DOHH2 (cell line): ENCODE results near the gene E2F2.

Source experiments
- H3F3A ChIP-seq: fragments of 200-600 bp; sonication (generic), shearing (Covaris generic); 2 replicates; pipeline ENCODE4 v1.6.0; 2016; ENCODE audit warnings: antibody characterized with exemption, mild to moderate bottlenecking; ENCODE audit not compliant: control insufficient read depth, insufficient read depth
- H3K27ac ChIP-seq: fragments of 200-600 bp; sonication (generic); 2 replicates; pipeline ENCODE4 v1.5.1; 2014; ENCODE audit warnings: low read depth, mild to moderate bottlenecking, low read length, moderate library complexity
- H3K27me3 ChIP-seq: fragments of 200-600 bp; sonication (generic); 2 replicates; pipeline ENCODE4 v1.6.1; 2014; ENCODE audit warnings: mild to moderate bottlenecking, low read length, mixed read lengths; ENCODE audit not compliant: control insufficient read depth
- H3K36me3 ChIP-seq: fragments of 200-600 bp; sonication (generic); 2 replicates; pipeline ENCODE4 v1.6.1; 2014; ENCODE audit warnings: mild to moderate bottlenecking, low read length, moderate library complexity, mixed read lengths; ENCODE audit not compliant: control insufficient read depth
- H3K4me1 ChIP-seq: fragments of 200-600 bp; sonication (generic); 2 replicates; pipeline ENCODE4 v1.6.1; 2014; ENCODE audit warnings: mild to moderate bottlenecking, low read length, mixed read lengths; ENCODE audit not compliant: control insufficient read depth
- H3K4me2 ChIP-seq: fragments of 200-600 bp; sonication (generic); 2 replicates; pipeline ENCODE4 v1.6.0; 2014; ENCODE audit warnings: mild to moderate bottlenecking, low read length, moderate library complexity
- H3K4me3 ChIP-seq: fragments of 200-600 bp; sonication (generic); 2 replicates; pipeline ENCODE4 v1.5.1; 2014; ENCODE audit warnings: mild to moderate bottlenecking, low read length, mixed read lengths
- H3K79me2 ChIP-seq: fragments of 200-600 bp; sonication (generic); 2 replicates; pipeline ENCODE4 v1.6.1; 2014; ENCODE audit warnings: mild to moderate bottlenecking, low read length, mixed read lengths; ENCODE audit not compliant: control insufficient read depth
- H3K9me2 ChIP-seq: fragments of 200-600 bp; sonication (generic); replicated peaks from 2 replicates; pipeline ENCODE4 v1.6.1; 2014; ENCODE audit warnings: mild to moderate bottlenecking, low read length, mixed read lengths; ENCODE audit not compliant: control insufficient read depth
- H3K9me3 ChIP-seq: fragments of 200-600 bp; sonication (generic); 2 replicates; pipeline ENCODE4 v1.6.1; 2014; ENCODE audit warnings: antibody characterized with exemption, low read length, mixed read lengths; ENCODE audit not compliant: control insufficient read depth, insufficient read depth
- H4K20me1 ChIP-seq: fragments of 200-600 bp; sonication (generic); 2 replicates; pipeline ENCODE4 v1.6.0; 2014; ENCODE audit warnings: low read depth, mild to moderate bottlenecking, antibody characterized with exemption, low read length, moderate library complexity; ENCODE audit not compliant: control insufficient read depth, insufficient read depth
- EZH2phosphoT487 ChIP-seq: fragments of 200-600 bp; sonication (generic); IDR thresholded peaks from 2 replicates; pipeline ENCODE4 v1.6.1; 2017; ENCODE audit warnings: borderline replicate concordance, mild to moderate bottlenecking, antibody characterized with exemption, low read length, moderate library complexity, mixed read lengths
- TF ChIP-seq, protein P1 (sequence below): fragments of 200-600 bp; sonication (generic); IDR thresholded peaks from one replicate; pipeline ENCODE4 v1.5.1; 2014; ENCODE audit warnings: antibody characterized with exemption, mild to moderate bottlenecking, low read depth, low read length; ENCODE audit not compliant: poor library complexity, severe bottlenecking

E2F2 gene

DNA sequence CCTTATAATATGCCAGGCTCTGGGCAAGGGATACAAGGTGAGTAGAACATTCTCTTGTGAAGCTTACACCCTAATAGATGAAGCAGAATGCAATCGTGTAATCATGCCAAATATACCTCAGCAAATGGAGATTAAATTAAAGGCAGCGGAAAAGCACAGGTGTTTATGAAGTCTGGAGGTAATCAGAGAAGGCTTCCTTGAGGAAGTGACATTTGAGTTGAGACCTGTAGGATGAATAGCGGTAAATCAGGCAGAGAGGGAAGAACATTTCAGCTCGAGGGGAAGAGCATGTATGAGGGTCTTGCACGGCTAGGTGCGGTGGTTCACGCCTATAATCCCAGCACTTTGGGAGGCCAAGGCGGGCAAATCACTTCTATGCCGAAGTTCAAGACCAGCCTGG, 13.5 kb downstream of the E2F2 start:
- Histone ChIP-seq H3K27ac (no peak overlapping the region), H3K36me3 (peaks cover 95% of the 10 kb centered on the region)
- no peak for TF ChIP-seq EZH2phosphoT487
- TF ChIP-seq, protein P1, sequence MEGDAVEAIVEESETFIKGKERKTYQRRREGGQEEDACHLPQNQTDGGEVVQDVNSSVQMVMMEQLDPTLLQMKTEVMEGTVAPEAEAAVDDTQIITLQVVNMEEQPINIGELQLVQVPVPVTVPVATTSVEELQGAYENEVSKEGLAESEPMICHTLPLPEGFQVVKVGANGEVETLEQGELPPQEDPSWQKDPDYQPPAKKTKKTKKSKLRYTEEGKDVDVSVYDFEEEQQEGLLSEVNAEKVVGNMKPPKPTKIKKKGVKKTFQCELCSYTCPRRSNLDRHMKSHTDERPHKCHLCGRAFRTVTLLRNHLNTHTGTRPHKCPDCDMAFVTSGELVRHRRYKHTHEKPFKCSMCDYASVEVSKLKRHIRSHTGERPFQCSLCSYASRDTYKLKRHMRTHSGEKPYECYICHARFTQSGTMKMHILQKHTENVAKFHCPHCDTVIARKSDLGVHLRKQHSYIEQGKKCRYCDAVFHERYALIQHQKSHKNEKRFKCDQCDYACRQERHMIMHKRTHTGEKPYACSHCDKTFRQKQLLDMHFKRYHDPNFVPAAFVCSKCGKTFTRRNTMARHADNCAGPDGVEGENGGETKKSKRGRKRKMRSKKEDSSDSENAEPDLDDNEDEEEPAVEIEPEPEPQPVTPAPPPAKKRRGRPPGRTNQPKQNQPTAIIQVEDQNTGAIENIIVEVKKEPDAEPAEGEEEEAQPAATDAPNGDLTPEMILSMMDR, result no peak

DNA sequence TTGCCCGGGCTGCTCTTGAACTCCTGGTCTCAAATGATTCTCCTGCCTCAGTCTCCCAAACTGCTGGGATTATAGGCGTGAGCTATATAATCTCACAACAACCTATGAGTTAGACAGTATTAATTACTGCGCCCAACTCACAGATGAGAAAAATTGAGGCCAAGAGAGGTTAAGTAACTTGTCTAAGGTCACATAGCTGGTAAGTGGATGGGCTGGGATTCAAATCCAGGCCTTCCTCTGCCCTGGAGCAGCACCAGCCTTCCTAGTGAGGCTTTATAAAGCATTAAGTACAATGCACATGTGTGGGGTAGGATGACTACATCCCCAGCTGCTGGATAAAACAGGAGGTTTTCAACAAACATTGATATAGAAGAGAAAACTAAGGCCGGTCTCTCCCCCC, 15.1 kb downstream of the E2F2 start:
- no peak for TF ChIP-seq EZH2phosphoT487
- TF ChIP-seq, protein P1, result no peak
- Histone ChIP-seq H3K79me2 (peaks cover 56% of the 10 kb centered on the region), H3F3A (peaks cover 21% of the 10 kb centered on the region), H4K20me1 (peaks cover 13% of the 10 kb centered on the region; the same call in 1 of the 2 replicates), H3K9me2 (no peaks in the 10 kb centered on the region), H3K4me3 (no peak overlapping the region), H3K36me3 (peaks cover 95% of the 10 kb centered on the region), H3K4me2 (no peak overlapping the region), H3K4me1 (no peaks in the 10 kb centered on the region), H3K27ac (no peak overlapping the region), H3K27me3 (no peaks in the 10 kb centered on the region), H3K9me3 (no peaks in the 10 kb centered on the region)

More for the DNA sequence above, 13.5 kb downstream of the E2F2 start:
- H3K4me3 ChIP-seq, result no peak overlapping the region
- no peaks in the 10 kb centered on the region for H3K9me3 ChIP-seq
- peaks cover 28% of the 10 kb centered on the region; the same call in 1 of the 2 replicates for H4K20me1 ChIP-seq
- no peaks in the 10 kb centered on the region for H3K27me3 ChIP-seq
- H3K9me2 ChIP-seq, result no peaks in the 10 kb centered on the region
- H3F3A ChIP-seq, result peaks cover 9% of the 10 kb centered on the region
- no peaks in the 10 kb centered on the region for H3K4me1 ChIP-seq
- peaks cover 69% of the 10 kb centered on the region for H3K79me2 ChIP-seq
- H3K4me2 ChIP-seq, result no peak overlapping the region

DNA sequence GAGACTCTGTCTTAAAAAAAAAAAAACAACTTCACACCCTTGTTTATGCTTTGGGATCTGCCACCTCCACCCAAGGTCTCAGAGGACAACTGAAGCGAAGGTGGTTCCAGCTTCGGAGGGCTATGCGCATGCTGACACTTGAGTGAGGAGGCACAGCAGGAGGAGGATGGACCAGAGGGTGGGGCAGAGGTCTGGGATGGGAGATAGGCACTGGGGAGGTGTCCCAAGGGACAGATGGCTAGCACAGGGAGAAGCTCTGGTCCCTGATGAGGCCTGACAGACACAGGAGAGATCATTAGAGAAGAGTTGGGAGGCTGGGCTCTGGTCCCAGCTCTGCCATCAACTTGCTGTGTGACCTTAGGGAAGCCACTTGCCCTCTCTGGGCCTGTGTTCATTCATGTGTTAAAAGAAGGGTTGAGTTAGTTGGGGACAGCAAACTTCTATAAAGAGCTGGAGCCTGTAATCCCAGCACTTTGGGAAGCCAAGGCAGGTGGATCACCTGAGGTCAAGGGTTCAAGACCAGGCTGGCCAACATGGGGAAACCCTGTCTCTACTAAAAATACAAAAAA, 16.8 kb downstream of the E2F2 start:
- H3K9me3 ChIP-seq, result no peaks in the 10 kb centered on the region
- H4K20me1 ChIP-seq, result peaks cover 12% of the 10 kb centered on the region; the same call in 1 of the 2 replicates
- H3K27me3 ChIP-seq, result no peaks in the 10 kb centered on the region
- TF ChIP-seq EZH2phosphoT487, result no peak
- TF ChIP-seq, protein P1, result no peak
- H3K4me1 ChIP-seq, result no peaks in the 10 kb centered on the region
- H3K9me2 ChIP-seq, result no peaks in the 10 kb centered on the region
- H3K79me2 ChIP-seq, result peaks cover 47% of the 10 kb centered on the region
- H3K4me3 ChIP-seq, result no peak overlapping the region
- H3K27ac ChIP-seq, result no peak overlapping the region
- H3K4me2 ChIP-seq, result no peak overlapping the region
- H3F3A ChIP-seq, result peaks cover 28% of the 10 kb centered on the region
- peaks cover 95% of the 10 kb centered on the region for H3K36me3 ChIP-seq
